HepG2 (cell line): Measurements from ENCODE around the gene C1orf87.

ENCODE experiments used
- EZH2 ChIP-seq: conservative IDR thresholded peaks from 2 replicates; pipeline ENCODE4 v1.6.1; 2012; ENCODE audit warnings: mild to moderate bottlenecking, low read depth, low read length, moderate library complexity
- KLF6 ChIP-seq: IDR thresholded peaks from 2 replicates; pipeline ENCODE4 v1.8.0; 2016; ENCODE audit warnings: missing biosample characterization, missing genetic modification reagents
- MXD3 ChIP-seq: IDR thresholded peaks from 2 replicates; pipeline ENCODE4 v1.6.1; 2016; ENCODE audit warnings: mild to moderate bottlenecking, missing biosample characterization, missing genetic modification reagents
- SMC3 ChIP-seq: IDR thresholded peaks from 2 replicates; pipeline ENCODE4 v1.6.1; 2011; ENCODE audit warnings: low read length, improper control_type of control experiment
- ZNF512 ChIP-seq: sonication (generic); formaldehyde crosslinking; IDR thresholded peaks from 2 replicates; pipeline ENCODE4 v1.4.0; 2020; ENCODE audit warnings: mild to moderate bottlenecking, missing genetic modification reagents

GRCh38 chr1:59994302-59995198, 79.0 kb downstream of the C1orf87 start:
- TF ChIP-seq MXD3 (CRISPR knock-in tag), result no peak
- no peak for TF ChIP-seq EZH2
- no peak for TF ChIP-seq SMC3
- no peak for TF ChIP-seq KLF6 (CRISPR knock-in tag)
- no peak for TF ChIP-seq ZNF512 (CRISPR knock-in tag)
